Measurements from ENCODE around the gene HSPA6.
"Not testable (repeated sequence)": the region's sequence is repeated elsewhere in the genome, so short reads cannot be mapped to it uniquely, and the experiment has no call there.

HSPA6 gene

GRCh38 chr1:161560960-161561715 is 36.8 kb downstream of the HSPA6 start:
- not testable (repeated sequence) for H2AFZ ChIP-seq (ENCODE audit: low read length); H2AK5ac ChIP-seq (ENCODE audit: low read depth, low read length); H2BK15ac ChIP-seq (ENCODE audit: low read length); H2BK120ac ChIP-seq (ENCODE audit: low read depth, low read length); H2BK5ac ChIP-seq (ENCODE audit: low read length); H3K18ac ChIP-seq (ENCODE audit: low read length); H3K9me3 ChIP-seq (replicated peaks in 1 of 2; ENCODE audit: control insufficient read depth in 2 of 2, insufficient read depth in 1 of 2, low read depth in 1 of 2, low read length in 2 of 2); H3K27me3 ChIP-seq (ENCODE audit: control insufficient read depth in 3 of 3, insufficient read depth in 3 of 3, low read depth in 1 of 3, low read length in 3 of 3); H3K4me1 ChIP-seq (ENCODE audit: control insufficient read depth in 2 of 2, insufficient read depth in 1 of 2, low read depth in 1 of 2, low read length in 2 of 2); DNase-seq (ENCODE audit: low spot score); H3K36me3 ChIP-seq (replicated peaks in 1 of 2; ENCODE audit: control insufficient read depth in 2 of 2, insufficient read depth in 2 of 2, low read length in 2 of 2); H3K9ac ChIP-seq (ENCODE audit: low read depth, low read length, poor library complexity); H3K27ac ChIP-seq (replicated peaks; ENCODE audit: low read length); H4K91ac ChIP-seq (ENCODE audit: low read depth, low read length, poor library complexity); H3K4me2 ChIP-seq (ENCODE audit: insufficient read depth, low read length, poor library complexity, severe bottlenecking); H3K4ac ChIP-seq (ENCODE audit: low read length); H3K23ac ChIP-seq (ENCODE audit: low read depth, low read length, poor library complexity); H3K4me3 ChIP-seq (ENCODE audit: low read length in 2 of 2); H4K8ac ChIP-seq (ENCODE audit: low read depth, low read length); H3K79me1 ChIP-seq (ENCODE audit: low read depth, low read length); H2BK12ac ChIP-seq (ENCODE audit: low read length); H3K14ac ChIP-seq (ENCODE audit: low read length)
- WGBS, 2 donors (ENCODE audit: extremely low coverage in 2 of 2, insufficient read length in 2 of 2, insufficient replicate concordance in 1 of 2): no CpG with 5 or more reads among the region's 4 CpGs

- no CpG with 5 or more reads among the region's 3 CpGs for WGBS, 2 donors (ENCODE audit: extremely low coverage in 2 of 2, insufficient read length in 2 of 2, insufficient replicate concordance in 1 of 2)
- H2BK5ac ChIP-seq (ENCODE audit: low read length); H3K27me3 ChIP-seq (ENCODE audit: control insufficient read depth in 3 of 3, insufficient read depth in 3 of 3, low read depth in 1 of 3, low read length in 3 of 3); H3K9ac ChIP-seq (ENCODE audit: low read depth, low read length, poor library complexity); DNase-seq (ENCODE audit: low spot score); H3K9me3 ChIP-seq (replicated peaks in 1 of 2; ENCODE audit: control insufficient read depth in 2 of 2, insufficient read depth in 1 of 2, low read depth in 1 of 2, low read length in 2 of 2); H2AFZ ChIP-seq (ENCODE audit: low read length); H4K91ac ChIP-seq (ENCODE audit: low read depth, low read length, poor library complexity); H2AK5ac ChIP-seq (ENCODE audit: low read depth, low read length); H3K36me3 ChIP-seq (replicated peaks in 1 of 2; ENCODE audit: control insufficient read depth in 2 of 2, insufficient read depth in 2 of 2, low read length in 2 of 2); H3K27ac ChIP-seq (replicated peaks; ENCODE audit: low read length); H3K18ac ChIP-seq (ENCODE audit: low read length); H2BK120ac ChIP-seq (ENCODE audit: low read depth, low read length); H3K14ac ChIP-seq (ENCODE audit: low read length); H3K4me3 ChIP-seq (ENCODE audit: low read length in 2 of 2); H3K79me1 ChIP-seq (ENCODE audit: low read depth, low read length); H2BK15ac ChIP-seq (ENCODE audit: low read length); H2BK12ac ChIP-seq (ENCODE audit: low read length); H3K23ac ChIP-seq (ENCODE audit: low read depth, low read length, poor library complexity); H3K4me2 ChIP-seq (ENCODE audit: insufficient read depth, low read length, poor library complexity, severe bottlenecking); H3K4ac ChIP-seq (ENCODE audit: low read length); H3K4me1 ChIP-seq (ENCODE audit: control insufficient read depth in 2 of 2, insufficient read depth in 1 of 2, low read depth in 1 of 2, low read length in 2 of 2); H4K8ac ChIP-seq (ENCODE audit: low read depth, low read length): not testable (repeated sequence)
These were observed 38.1 kb downstream of the HSPA6 start for GRCh38 chr1:161562441-161562840.

DNA sequence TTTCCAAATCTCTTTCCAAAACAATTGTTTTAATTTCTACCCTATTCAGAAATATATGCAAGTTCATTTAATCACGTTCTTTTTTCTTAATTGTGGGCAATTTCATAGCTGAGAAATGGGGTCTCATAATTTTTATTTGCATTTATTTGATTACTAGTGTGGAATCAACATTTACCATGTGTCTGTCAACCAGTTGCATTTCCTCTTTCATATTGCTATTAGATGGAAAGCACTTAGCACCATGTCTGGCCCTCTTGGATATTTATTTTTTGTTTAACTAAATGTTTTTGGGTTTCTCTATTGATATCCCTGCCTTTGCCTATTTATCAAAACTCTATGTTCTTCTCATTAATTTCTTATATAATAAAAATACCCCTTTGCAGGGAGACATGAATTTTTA is 39.2 kb downstream of the HSPA6 start:
- no CpG with 5 or more reads among the region's 1 CpG for WGBS, 2 donors (ENCODE audit: extremely low coverage in 2 of 2, insufficient read length in 2 of 2, insufficient replicate concordance in 1 of 2)
- not testable (repeated sequence) for H3K4me2 ChIP-seq (ENCODE audit: insufficient read depth, low read length, poor library complexity, severe bottlenecking)

DNA sequence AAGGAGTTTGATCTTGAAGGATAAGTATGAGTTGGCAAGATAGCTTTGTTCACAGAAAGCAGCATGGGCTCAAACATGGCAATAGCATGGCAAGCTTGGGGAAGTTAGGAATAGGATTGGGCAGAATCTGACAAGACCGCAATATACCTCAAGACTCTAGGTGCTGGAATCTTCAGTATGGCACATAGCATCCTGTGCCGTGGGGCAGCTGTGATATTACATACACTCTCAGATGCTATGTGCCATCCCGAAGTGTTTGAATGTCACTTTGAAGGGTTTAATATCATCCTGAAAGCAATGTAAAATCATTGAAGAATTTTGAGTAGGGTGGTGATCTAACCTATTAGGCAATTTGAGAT is 42.2 kb downstream of the HSPA6 start:
- H3K14ac ChIP-seq (ENCODE audit: low read length); H2AFZ ChIP-seq (ENCODE audit: low read length); H3K4me1 ChIP-seq (ENCODE audit: control insufficient read depth in 2 of 2, insufficient read depth in 1 of 2, low read depth in 1 of 2, low read length in 2 of 2); H3K9ac ChIP-seq (ENCODE audit: low read depth, low read length, poor library complexity); H3K27ac ChIP-seq (replicated peaks; ENCODE audit: low read length); H4K8ac ChIP-seq (ENCODE audit: low read depth, low read length); H3K36me3 ChIP-seq (replicated peaks in 1 of 2; ENCODE audit: control insufficient read depth in 2 of 2, insufficient read depth in 2 of 2, low read length in 2 of 2); H2BK120ac ChIP-seq (ENCODE audit: low read depth, low read length); H3K18ac ChIP-seq (ENCODE audit: low read length); H4K91ac ChIP-seq (ENCODE audit: low read depth, low read length, poor library complexity); H2AK5ac ChIP-seq (ENCODE audit: low read depth, low read length); DNase-seq (ENCODE audit: low spot score); H2BK5ac ChIP-seq (ENCODE audit: low read length); H3K79me1 ChIP-seq (ENCODE audit: low read depth, low read length); H3K4me2 ChIP-seq (ENCODE audit: insufficient read depth, low read length, poor library complexity, severe bottlenecking); H3K9me3 ChIP-seq (replicated peaks in 1 of 2; ENCODE audit: control insufficient read depth in 2 of 2, insufficient read depth in 1 of 2, low read depth in 1 of 2, low read length in 2 of 2); H2BK12ac ChIP-seq (ENCODE audit: low read length); H2BK15ac ChIP-seq (ENCODE audit: low read length); H3K27me3 ChIP-seq (ENCODE audit: control insufficient read depth in 3 of 3, insufficient read depth in 3 of 3, low read depth in 1 of 3, low read length in 3 of 3); H3K4ac ChIP-seq (ENCODE audit: low read length); H3K4me3 ChIP-seq (ENCODE audit: low read length in 2 of 2); H3K23ac ChIP-seq (ENCODE audit: low read depth, low read length, poor library complexity): not testable (repeated sequence)
- WGBS, 2 donors (ENCODE audit: extremely low coverage in 2 of 2, insufficient read length in 2 of 2, insufficient replicate concordance in 1 of 2): no CpG with 5 or more reads among the region's 3 CpGs

More for the DNA sequence above, 39.2 kb downstream of the HSPA6 start:
- H2AK5ac ChIP-seq (ENCODE audit: low read depth, low read length); H3K4me3 ChIP-seq (ENCODE audit: low read length in 2 of 2); H3K4ac ChIP-seq (ENCODE audit: low read length); H2BK5ac ChIP-seq (ENCODE audit: low read length); DNase-seq (ENCODE audit: low spot score); H3K23ac ChIP-seq (ENCODE audit: low read depth, low read length, poor library complexity); H4K91ac ChIP-seq (ENCODE audit: low read depth, low read length, poor library complexity); H4K8ac ChIP-seq (ENCODE audit: low read depth, low read length); H3K9me3 ChIP-seq (replicated peaks in 1 of 2; ENCODE audit: control insufficient read depth in 2 of 2, insufficient read depth in 1 of 2, low read depth in 1 of 2, low read length in 2 of 2); H2BK15ac ChIP-seq (ENCODE audit: low read length); H3K27ac ChIP-seq (replicated peaks; ENCODE audit: low read length); H3K36me3 ChIP-seq (replicated peaks in 1 of 2; ENCODE audit: control insufficient read depth in 2 of 2, insufficient read depth in 2 of 2, low read length in 2 of 2); H3K18ac ChIP-seq (ENCODE audit: low read length); H3K9ac ChIP-seq (ENCODE audit: low read depth, low read length, poor library complexity); H2AFZ ChIP-seq (ENCODE audit: low read length); H2BK12ac ChIP-seq (ENCODE audit: low read length); H3K79me1 ChIP-seq (ENCODE audit: low read depth, low read length); H3K14ac ChIP-seq (ENCODE audit: low read length); H3K27me3 ChIP-seq (ENCODE audit: control insufficient read depth in 3 of 3, insufficient read depth in 3 of 3, low read depth in 1 of 3, low read length in 3 of 3); H2BK120ac ChIP-seq (ENCODE audit: low read depth, low read length); H3K4me1 ChIP-seq (ENCODE audit: control insufficient read depth in 2 of 2, insufficient read depth in 1 of 2, low read depth in 1 of 2, low read length in 2 of 2): not testable (repeated sequence)
